ENCODE results near the gene PDLIM5. TPM values are rescaled to one million over a fixed set of nuclear protein-coding genes. Genes with fewer than 3 reads are reported as not detected.

PDLIM5 gene
- total RNA-seq, 1 experiment from 2014 or later, result 58.0 TPM

DNA sequence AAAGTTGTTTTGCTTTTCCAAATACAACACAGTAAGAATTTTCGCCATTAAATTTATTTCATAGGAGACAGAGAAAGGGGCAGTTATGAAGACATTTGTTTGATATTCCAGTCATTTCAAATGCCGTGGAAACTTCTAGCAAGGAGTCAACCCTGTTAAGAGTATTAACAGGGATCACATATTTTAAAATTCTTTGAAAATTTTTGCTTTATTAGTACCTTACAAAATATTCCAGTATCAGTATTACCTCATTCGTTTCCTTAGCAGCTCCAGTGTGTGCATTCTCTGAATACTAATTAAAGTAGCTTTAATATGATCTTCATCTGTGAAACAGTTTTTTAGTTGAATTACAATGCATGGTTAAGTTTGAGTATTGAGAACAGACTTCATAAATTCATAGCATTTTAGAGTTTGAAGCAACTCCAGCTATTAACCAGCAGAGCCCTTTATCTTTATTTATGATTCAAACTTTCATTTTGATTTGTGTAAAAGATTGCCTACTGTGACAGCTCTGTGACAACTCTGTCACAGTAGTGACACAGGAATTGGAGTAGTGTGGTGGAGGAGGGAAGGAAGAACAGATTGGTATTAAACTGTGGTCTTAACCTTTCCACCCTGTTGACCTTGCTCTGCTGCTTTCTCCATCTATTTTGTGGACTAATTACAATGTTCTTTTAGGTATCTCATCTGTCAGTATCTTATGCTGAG is 86.3 kb downstream of the PDLIM5 start:
- no peak overlapping the region; a peak in 1 of 7 replicates for H3K27ac Mint-ChIP-seq
- Histone ChIP-seq H3K9me3 (ENCODE audit: control insufficient read depth, low read depth, low read length) (no peaks in the 10 kb centered on the region), H3K4me1 (ENCODE audit: insufficient read depth, low read length) (peaks cover 20% of the 10 kb centered on the region; the same call in 1 of the 2 replicates), H3K4me2 (ENCODE audit: insufficient read depth, insufficient read length, low read length) (no peak overlapping the region), H4K5ac (ENCODE audit: insufficient read length, low read depth, low read length) (no peak overlapping the region), H3K14ac (ENCODE audit: insufficient read depth, low read length) (no peak overlapping the region), H3K27ac (ENCODE audit: insufficient read length, low read depth, low read length) (no peak overlapping the region), H2BK15ac (ENCODE audit: low read depth, low read length) (no peak overlapping the region), H3K18ac (ENCODE audit: insufficient read length, low read depth, low read length) (no peak overlapping the region), H3K79me1 (ENCODE audit: insufficient read depth, low read depth, low read length, poor library complexity, severe bottlenecking) (no peaks in the 10 kb centered on the region), H3K23ac (ENCODE audit: insufficient read length, low read depth, low read length) (no peak overlapping the region), H4K20me1 (ENCODE audit: control insufficient read depth, insufficient read depth, insufficient read length) (no peaks in the 10 kb centered on the region), H4K8ac (replicated peaks; ENCODE audit: insufficient read length, low read depth, low read length) (no peak overlapping the region), H3K9ac (ENCODE audit: extremely low read depth, insufficient read length, low read length) (no peak overlapping the region), H2BK5ac (ENCODE audit: insufficient read length, low read length) (no peak overlapping the region), H2BK120ac (ENCODE audit: low read depth, low read length, poor library complexity, severe bottlenecking) (peak overlapping the region; percentile 23), H3T11ph (ENCODE audit: low read length) (no peak overlapping the region), H3K79me2 (ENCODE audit: insufficient read depth, low read length) (no peaks in the 10 kb centered on the region), H3K23me2 (ENCODE audit: insufficient read length, low read depth, low read length, poor library complexity, severe bottlenecking) (no peaks in the 10 kb centered on the region), H2BK20ac (ENCODE audit: low read depth, low read length, poor library complexity, severe bottlenecking) (no peak overlapping the region), H2AFZ (ENCODE audit: low read length) (no peak overlapping the region), H4K91ac (ENCODE audit: insufficient read length, low read depth, low read length) (no peak overlapping the region), H3K56ac (ENCODE audit: insufficient read length, low read depth, low read length) (no peak overlapping the region), H3K4ac (ENCODE audit: low read depth, low read length) (no peak overlapping the region), H2AK5ac (ENCODE audit: insufficient read length, low read length) (no peak overlapping the region), H3K27me3 (ENCODE audit: insufficient read depth, low read length) (no peaks in the 10 kb centered on the region), H2BK12ac (ENCODE audit: insufficient read length, low read depth, low read length) (no peak overlapping the region)
- TF ChIP-seq, protein P1, sequence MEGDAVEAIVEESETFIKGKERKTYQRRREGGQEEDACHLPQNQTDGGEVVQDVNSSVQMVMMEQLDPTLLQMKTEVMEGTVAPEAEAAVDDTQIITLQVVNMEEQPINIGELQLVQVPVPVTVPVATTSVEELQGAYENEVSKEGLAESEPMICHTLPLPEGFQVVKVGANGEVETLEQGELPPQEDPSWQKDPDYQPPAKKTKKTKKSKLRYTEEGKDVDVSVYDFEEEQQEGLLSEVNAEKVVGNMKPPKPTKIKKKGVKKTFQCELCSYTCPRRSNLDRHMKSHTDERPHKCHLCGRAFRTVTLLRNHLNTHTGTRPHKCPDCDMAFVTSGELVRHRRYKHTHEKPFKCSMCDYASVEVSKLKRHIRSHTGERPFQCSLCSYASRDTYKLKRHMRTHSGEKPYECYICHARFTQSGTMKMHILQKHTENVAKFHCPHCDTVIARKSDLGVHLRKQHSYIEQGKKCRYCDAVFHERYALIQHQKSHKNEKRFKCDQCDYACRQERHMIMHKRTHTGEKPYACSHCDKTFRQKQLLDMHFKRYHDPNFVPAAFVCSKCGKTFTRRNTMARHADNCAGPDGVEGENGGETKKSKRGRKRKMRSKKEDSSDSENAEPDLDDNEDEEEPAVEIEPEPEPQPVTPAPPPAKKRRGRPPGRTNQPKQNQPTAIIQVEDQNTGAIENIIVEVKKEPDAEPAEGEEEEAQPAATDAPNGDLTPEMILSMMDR (conservative IDR thresholded peaks at IDR 0.05), result no peak
- H3K4me3 Mint-ChIP-seq, result no peak overlapping the region
- WGBS (ENCODE audit: extremely low coverage, insufficient read length, low lambda C conversion rate), result no CpG with 5 or more reads among the region's 3 CpGs
- H3K36me3 Mint-ChIP-seq (ENCODE audit: insufficient read depth in 1 of 3, low read depth in 3 of 3), result no peaks in the 10 kb centered on the region
- H3K27me3 Mint-ChIP-seq (ENCODE audit: low read depth), result no peaks in the 10 kb centered on the region
- H3K4me1 Mint-ChIP-seq, result peaks cover 71 to 73% of the 10 kb centered on the region in 2 experiments
- no peak for DNase-seq
- H3K9me3 Mint-ChIP-seq, result no peaks in the 10 kb centered on the region

All from H9 (cell line).